K562 (cell line): ENCODE results near the gene ABCB4. TPM values are rescaled to one million over a fixed set of nuclear protein-coding genes. Genes with fewer than 3 reads are reported as not detected.

Source experiments
- ARID2 ChIP-seq: fragments of 450-650 bp; IDR thresholded peaks from 2 replicates; pipeline ENCODE4 v1.6.1; 2017; ENCODE audit warnings: antibody characterized with exemption, mild to moderate bottlenecking
- C11orf30 ChIP-seq: fragments of 450-650 bp; IDR thresholded peaks from 2 replicates; pipeline ENCODE4 v1.6.1; 2016; ENCODE audit warnings: low read depth, mild to moderate bottlenecking
- CBX2 ChIP-seq: fragments of 200-600 bp; sonication (generic); IDR thresholded peaks from one replicate; pipeline ENCODE4 v1.6.1; 2012; ENCODE audit warnings: mild to moderate bottlenecking, low read length, inconsistent platforms; ENCODE audit not compliant: insufficient read depth, poor library complexity, severe bottlenecking
- CREB5 ChIP-seq: fragments of 250-450 bp; sonication (Bioruptor Pico); IDR thresholded peaks from 2 replicates; pipeline ENCODE4 v1.5.0; 2020; ENCODE audit warnings: mild to moderate bottlenecking
- LCOR ChIP-seq: sonication (generic); formaldehyde crosslinking; IDR thresholded peaks from 2 replicates; pipeline ENCODE4 v1.8.0; 2022; ENCODE audit warnings: mild to moderate bottlenecking, missing genetic modification reagents
- MAFG ChIP-seq: fragments of 450-650 bp; conservative IDR thresholded peaks from 2 replicates; pipeline ENCODE4 v1.6.1; 2016; ENCODE audit warnings: missing genetic modification characterization, missing compliant biosample characterization
- REST ChIP-seq, 2 experiments: fragments of 450-650 bp; formaldehyde crosslinking in 1 of 2; IDR thresholded peaks; 2 replicates each; pipeline versions ENCODE4 v1.4.0 to v1.6.1; 2014 to 2020; ENCODE audit warnings: mild to moderate bottlenecking in 2 of 2, borderline replicate concordance in 1 of 2, low read depth in 1 of 2
- SETDB1 ChIP-seq: IDR thresholded peaks from one replicate; pipeline ENCODE4 v1.6.1; 2012; ENCODE audit warnings: low read length, control low read depth, inconsistent platforms
- SOX6 ChIP-seq: fragments of 450-650 bp; IDR thresholded peaks from 2 replicates; pipeline ENCODE4 v1.6.1; 2014; ENCODE audit warnings: mild to moderate bottlenecking
- SRSF3 ChIP-seq: fragments of 200-400 bp; formaldehyde crosslinking; IDR thresholded peaks from 2 replicates; pipeline ENCODE4 v1.6.1; 2016; ENCODE audit warnings: mild to moderate bottlenecking, low read length, moderate library complexity; ENCODE audit not compliant: insufficient read depth
- ZBTB17 ChIP-seq: fragments of 450-650 bp; formaldehyde crosslinking; IDR thresholded peaks from 2 replicates; pipeline ENCODE4 v1.4.0; 2020; ENCODE audit warnings: mild to moderate bottlenecking
- polyA plus RNA-seq, 8 experiments: library from polyadenylated mRNA; depleted of rRNA in 4 of 8; stranded (reverse) in 5 of 8; unstranded in 3 of 8; fragments of >200 nt; fragmentation: Nextera tagmentation in 2 of 8; fragmentation: Illumina TruSeq in 1 of 8; extraction: Ambion mirVana in 2 of 8; extraction: Trizol in 1 of 8; gene quantifications; 2 replicates each; pipeline versions ENCODE4 v1.2.1 to v1.2.3, GENCODE V29; 2011 to 2014; ENCODE audit warnings: inconsistent platforms in 1 of 8, missing spikeins in 1 of 8
- total RNA-seq, 7 experiments: library from RNA; depleted of rRNA in 6 of 7; stranded (reverse); fragments of >200 nt in 6 of 7; fragmentation: Illumina TruSeq in 2 of 7; extraction: Trizol in 2 of 7; gene quantifications; 2 replicates each; pipeline versions ENCODE4 v1.2.1 to v1.2.3, GENCODE V29; 2011 to 2021; ENCODE audit warnings: low replicate concordance in 1 of 7
- TF ChIP-seq, protein P1 (sequence below): fragments of 250-450 bp; sonication (Bioruptor Pico); IDR thresholded peaks from 2 replicates; pipeline ENCODE4 v1.8.0; 2022; ENCODE audit warnings: inconsistent platforms
- TF ChIP-seq, protein P2 (sequence below): fragments of 450-650 bp; IDR thresholded peaks from 2 replicates; pipeline ENCODE4 v1.6.1; 2017; ENCODE audit warnings: antibody characterized with exemption

The ABCB4 gene
- total and polyA plus RNA-seq, 9 of the 15 experiments (the other 6 are each of a cell fraction or from before 2014, with no cell fraction given), result 0.06 to 0.73 (median 0.40) TPM

- TF ChIP-seq REST (IDR thresholded peaks at IDR 0.05; ENCODE audit: borderline replicate concordance), result peak; percentile 94
- TF ChIP-seq REST (CRISPR knock-in tag; IDR thresholded peaks at IDR 0.05; ENCODE audit: low read depth), result no peak
- 0 out of 2 replicates have a peak, but pooled peaks have one; percentile 60 for TF ChIP-seq LCOR (CRISPR knock-in tag)
- TF ChIP-seq CREB5 (CRISPR knock-in tag), result no peak
- TF ChIP-seq, protein P1, sequence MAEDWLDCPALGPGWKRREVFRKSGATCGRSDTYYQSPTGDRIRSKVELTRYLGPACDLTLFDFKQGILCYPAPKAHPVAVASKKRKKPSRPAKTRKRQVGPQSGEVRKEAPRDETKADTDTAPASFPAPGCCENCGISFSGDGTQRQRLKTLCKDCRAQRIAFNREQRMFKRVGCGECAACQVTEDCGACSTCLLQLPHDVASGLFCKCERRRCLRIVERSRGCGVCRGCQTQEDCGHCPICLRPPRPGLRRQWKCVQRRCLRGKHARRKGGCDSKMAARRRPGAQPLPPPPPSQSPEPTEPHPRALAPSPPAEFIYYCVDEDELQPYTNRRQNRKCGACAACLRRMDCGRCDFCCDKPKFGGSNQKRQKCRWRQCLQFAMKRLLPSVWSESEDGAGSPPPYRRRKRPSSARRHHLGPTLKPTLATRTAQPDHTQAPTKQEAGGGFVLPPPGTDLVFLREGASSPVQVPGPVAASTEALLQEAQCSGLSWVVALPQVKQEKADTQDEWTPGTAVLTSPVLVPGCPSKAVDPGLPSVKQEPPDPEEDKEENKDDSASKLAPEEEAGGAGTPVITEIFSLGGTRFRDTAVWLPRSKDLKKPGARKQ, result no peak
- TF ChIP-seq SETDB1, result no peak
- 0 out of 2 replicates have a peak, but pooled peaks have one; percentile 16 for TF ChIP-seq MAFG (tag)
- TF ChIP-seq C11orf30, result peak; percentile 37; the same call in 1 of the 2 replicates
- TF ChIP-seq SRSF3, result no peak
- TF ChIP-seq, protein P2, sequence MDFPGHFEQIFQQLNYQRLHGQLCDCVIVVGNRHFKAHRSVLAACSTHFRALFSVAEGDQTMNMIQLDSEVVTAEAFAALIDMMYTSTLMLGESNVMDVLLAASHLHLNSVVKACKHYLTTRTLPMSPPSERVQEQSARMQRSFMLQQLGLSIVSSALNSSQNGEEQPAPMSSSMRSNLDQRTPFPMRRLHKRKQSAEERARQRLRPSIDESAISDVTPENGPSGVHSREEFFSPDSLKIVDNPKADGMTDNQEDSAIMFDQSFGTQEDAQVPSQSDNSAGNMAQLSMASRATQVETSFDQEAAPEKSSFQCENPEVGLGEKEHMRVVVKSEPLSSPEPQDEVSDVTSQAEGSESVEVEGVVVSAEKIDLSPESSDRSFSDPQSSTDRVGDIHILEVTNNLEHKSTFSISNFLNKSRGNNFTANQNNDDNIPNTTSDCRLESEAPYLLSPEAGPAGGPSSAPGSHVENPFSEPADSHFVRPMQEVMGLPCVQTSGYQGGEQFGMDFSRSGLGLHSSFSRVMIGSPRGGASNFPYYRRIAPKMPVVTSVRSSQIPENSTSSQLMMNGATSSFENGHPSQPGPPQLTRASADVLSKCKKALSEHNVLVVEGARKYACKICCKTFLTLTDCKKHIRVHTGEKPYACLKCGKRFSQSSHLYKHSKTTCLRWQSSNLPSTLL, result no peak
- TF ChIP-seq ARID2, result peak; percentile 75
- no peak for TF ChIP-seq ZBTB17 (CRISPR knock-in tag)
- TF ChIP-seq SOX6, result peak; percentile 24; the same call in 1 of the 2 replicates
- no peak for TF ChIP-seq CBX2
Measured at GRCh38 chr7:87416682-87417587, 58.5 kb downstream of the ABCB4 start (continued).
